Small intestine (tissue), 4 donors: ENCODE measurements around the gene GPR180. TPM values are rescaled to one million over a fixed set of nuclear protein-coding genes. Genes with fewer than 3 reads are reported as not detected.

Experiments
- polyA plus RNA-seq, 4 donors: library from polyadenylated mRNA; stranded (reverse) in 3 of 4; unstranded in 1 of 4; fragments of 200-250 nt in 3 of 4; fragments of 120-200 nt in 1 of 4; gene quantifications; one replicate each; pipeline versions ENCODE4 v1.2.1 to v1.2.3, GENCODE V29; 2013
- donor health status: healthy with polysubstance abuse.
- donor health status: Bipolar disorder and iron deficiency.
- donor health status: healthy.

Gene GPR180
- polyA plus RNA-seq, 4 donors: 0.67 to 4.5 (median 1.3) TPM

Other genes with a start within 250 kb of the GPR180 start
- gene DCT, start 122.2 kb upstream of the GPR180 start, polyA plus RNA-seq: under 1 TPM in 2 of 4 donors, not detected in 2; 0.03 to 0.07 TPM
- 10 to 100 TPM; 10.3 to 22.2 (median 12.0) TPM for gene TGDS, start 5.7 kb upstream of the GPR180 start, polyA plus RNA-seq
- gene SOX21, start 110.7 kb downstream of the GPR180 start, polyA plus RNA-seq: not detected